ENCODE data around the gene ZNF692. TPM values are rescaled to one million over a fixed set of nuclear protein-coding genes. Genes with fewer than 3 reads are reported as not detected.

The ZNF692 gene
- total and polyA plus RNA-seq, 4 donors: 7.8 to 16.3 (median 10.4) TPM

GRCh38 chr1:248894837-248895236 lies 36.0 kb upstream of the ZNF692 start (continued):
- TF ChIP-seq HNF4G (IDR thresholded peaks at IDR 0.05) (no peak), TAF1 (conservative IDR thresholded peaks at IDR 0.05) (no peak), HNF4A (conservative IDR thresholded peaks at IDR 0.05) (no peak)

GRCh38 chr1:248892590-248892989 lies 33.7 kb upstream of the ZNF692 start:
- no peak for TF ChIP-seq EGR1 (IDR thresholded peaks at IDR 0.05; ENCODE audit: low read depth in 2 of 2)
- TF ChIP-seq RAD21 (IDR thresholded peaks at IDR 0.05): no peak
- TF ChIP-seq REST (IDR thresholded peaks at IDR 0.05): no peak
- no peak for TF ChIP-seq MAX (IDR thresholded peaks at IDR 0.05)
- TF ChIP-seq JUND (IDR thresholded peaks at IDR 0.05): no peak
- TF ChIP-seq GABPA (IDR thresholded peaks at IDR 0.05 in 1 of 2, conservative IDR thresholded peaks at IDR 0.05 in 1 of 2): no peak
- TF ChIP-seq SP1 (IDR thresholded peaks at IDR 0.05): no peak
- no peak for TF ChIP-seq NR2F2 (IDR thresholded peaks at IDR 0.05)
- no peak for TF ChIP-seq ATF3 (IDR thresholded peaks at IDR 0.05)
- TF ChIP-seq HNF4A (conservative IDR thresholded peaks at IDR 0.05): no peak
- TF ChIP-seq RXRA (IDR thresholded peaks at IDR 0.05): no peak
- no peak for TF ChIP-seq CTCF (IDR thresholded peaks at IDR 0.05; ENCODE audit: low read depth, low read length, missing input control)
- Histone ChIP-seq H3K27me3 (ENCODE audit: control insufficient read depth in 4 of 4, insufficient read depth in 4 of 4, low read length in 3 of 4) (peaks cover 0 to 3% (median under 1%) of the 10 kb centered on the region in 4 donors), H3K4me3 (ENCODE audit: low read depth in 1 of 3, low read length in 3 of 3) (no peak overlapping the region), H3K36me3 (ENCODE audit: control insufficient read depth in 4 of 4, insufficient read depth in 3 of 4, low read depth in 1 of 4, low read length in 3 of 4) (no peaks in the 10 kb centered on the region), H3K9me3 (ENCODE audit: control insufficient read depth in 4 of 4, low read length in 3 of 4) (no peaks in the 10 kb centered on the region), H3K27ac (ENCODE audit: low read depth in 1 of 2, low read length in 2 of 2) (no peak overlapping the region), H3K9ac (ENCODE audit: low read depth in 1 of 2, low read length in 2 of 2) (no peak overlapping the region), H3K4me1 (ENCODE audit: control insufficient read depth in 4 of 4, insufficient read depth in 4 of 4, low read length in 3 of 4) (no peaks in the 10 kb centered on the region)
- no peak for DNase-seq (ENCODE audit: low spot score)
- 82% methylated on average over 1 of the region's 1 CpG for WGBS

- Histone ChIP-seq H3K4me3 (ENCODE audit: low read depth in 1 of 3, low read length in 3 of 3) (no peak overlapping the region), H3K36me3 (ENCODE audit: control insufficient read depth in 4 of 4, insufficient read depth in 3 of 4, low read depth in 1 of 4, low read length in 3 of 4) (no peaks in the 10 kb centered on the region), H3K27ac (ENCODE audit: low read depth in 1 of 2, low read length in 2 of 2) (no peak overlapping the region), H3K27me3 (ENCODE audit: control insufficient read depth in 4 of 4, insufficient read depth in 4 of 4, low read length in 3 of 4) (peaks cover 0 to 3% (median 0%) of the 10 kb centered on the region in 4 donors), H3K9me3 (ENCODE audit: control insufficient read depth in 4 of 4, low read length in 3 of 4) (no peaks in the 10 kb centered on the region), H3K4me1 (ENCODE audit: control insufficient read depth in 4 of 4, insufficient read depth in 4 of 4, low read length in 3 of 4) (no peaks in the 10 kb centered on the region), H3K9ac (ENCODE audit: low read depth in 1 of 2, low read length in 2 of 2) (no peak overlapping the region)
- 95% methylated on average over 2 of the region's 2 CpGs for WGBS
- DNase-seq (ENCODE audit: low spot score): no peak
- TF ChIP-seq FOXA2 (IDR thresholded peaks at IDR 0.05) (no peak), HNF4A (conservative IDR thresholded peaks at IDR 0.05) (no peak), EGR1 (IDR thresholded peaks at IDR 0.05; ENCODE audit: low read depth in 2 of 2) (no peak), NR2F2 (IDR thresholded peaks at IDR 0.05) (no peak), SP1 (IDR thresholded peaks at IDR 0.05) (no peak), GABPA (IDR thresholded peaks at IDR 0.05 in 1 of 2, conservative IDR thresholded peaks at IDR 0.05 in 1 of 2) (no peak), HNF4G (IDR thresholded peaks at IDR 0.05) (no peak), RXRA (IDR thresholded peaks at IDR 0.05) (no peak), FOXA1 (IDR thresholded peaks at IDR 0.05) (no peak), RAD21 (IDR thresholded peaks at IDR 0.05) (no peak), JUND (IDR thresholded peaks at IDR 0.05) (no peak), MAX (IDR thresholded peaks at IDR 0.05) (no peak), ATF3 (IDR thresholded peaks at IDR 0.05) (no peak), CTCF (IDR thresholded peaks at IDR 0.05; ENCODE audit: low read depth, low read length, missing input control) (no peak), REST (IDR thresholded peaks at IDR 0.05) (no peak)
Observed at GRCh38 chr1:248891758-248892157, 32.9 kb upstream of the ZNF692 start.
